ENCODE measurements around the gene ADPRHL1.

ADPRHL1 gene

GRCh38 chr13:113404366-113404722, 48.9 kb downstream of the ADPRHL1 start:
- no peak for TF ChIP-seq CTCF (IDR thresholded peaks at IDR 0.05; ENCODE audit: insufficient read depth, low read length, missing control alignments)
- ChIA-PET POLR2A (no interaction called here), CTCF (no interaction called here)
- no peak for DNase-seq (ENCODE audit: low read depth, low spot score)
- no peak overlapping the region for H3K4me3 ChIP-seq (ENCODE audit: low read depth, low read length)

GRCh38 chr13:113403255-113404104, 49.8 kb downstream of the ADPRHL1 start:
- no peak for TF ChIP-seq CTCF (IDR thresholded peaks at IDR 0.05; ENCODE audit: insufficient read depth, low read length, missing control alignments)
- CTCF ChIA-PET = interaction anchor here (1.2 to 1.7 kb wide), 2 partner anchors 8 to 9 kb away, joined by 3 to 8 read pairs; no protein-coding TSS in a partner anchor

GRCh38 chr13:113402471-113403254, 50.6 kb downstream of the ADPRHL1 start:
- H3K4me3 ChIP-seq (ENCODE audit: low read depth, low read length) = no peak overlapping the region
- no peak for DNase-seq (ENCODE audit: low read depth, low spot score)
- ChIA-PET CTCF (interaction anchor here (1.2 to 1.7 kb wide), 2 partner anchors 8 kb away, joined by 3 to 8 read pairs; no protein-coding TSS in a partner anchor), POLR2A (interaction anchor here (0.9 kb wide), 1 partner anchor 9 kb away, joined by 3 read pairs; no protein-coding TSS in a partner anchor)
- TF ChIP-seq CTCF (IDR thresholded peaks at IDR 0.05; ENCODE audit: insufficient read depth, low read length, missing control alignments) = no peak

More at GRCh38 chr13:113403255-113404104, 49.8 kb downstream of the ADPRHL1 start:
- no peak for DNase-seq (ENCODE audit: low read depth, low spot score)
- POLR2A ChIA-PET = interaction anchor here (0.9 kb wide), 1 partner anchor 8 kb away, joined by 3 read pairs; no protein-coding TSS in a partner anchor
- no peak overlapping the region for H3K4me3 ChIP-seq (ENCODE audit: low read depth, low read length)

- H3K4me3 ChIP-seq (ENCODE audit: low read depth, low read length) = no peak overlapping the region
- ChIA-PET POLR2A (interaction anchor here (0.6 kb wide), 1 partner anchor 35 kb away, joined by 5 read pairs; no protein-coding TSS in a partner anchor), CTCF (interaction anchor here (1.2 to 1.7 kb wide), 3 partner anchors 7 to 128 kb away, joined by 3 to 8 read pairs (median 4); no protein-coding TSS in a partner anchor)
- no peak for TF ChIP-seq CTCF (IDR thresholded peaks at IDR 0.05; ENCODE audit: insufficient read depth, low read length, missing control alignments)
- DNase-seq (ENCODE audit: low read depth, low spot score) = no peak
These were observed 51.6 kb downstream of the ADPRHL1 start for GRCh38 chr13:113401452-113402415.

- no peak for DNase-seq (ENCODE audit: low read depth, low spot score)
- TF ChIP-seq CTCF (IDR thresholded peaks at IDR 0.05; ENCODE audit: insufficient read depth, low read length, missing control alignments) = no peak
- ChIA-PET CTCF (interaction anchor here (1.2 to 2.9 kb wide), 3 partner anchors 10 to 127 kb away, joined by 3 to 10 read pairs (median 4); no protein-coding TSS in a partner anchor), POLR2A (interaction anchor here (0.6 kb wide), 1 partner anchor 34 kb away, joined by 5 read pairs; no protein-coding TSS in a partner anchor)
- no peak overlapping the region for H3K4me3 ChIP-seq (ENCODE audit: low read depth, low read length)
These were observed 52.5 kb downstream of the ADPRHL1 start for GRCh38 chr13:113400621-113401451.
